Small intestine (tissue), 7 donors: ENCODE data around the gene ZKSCAN1. TPM values are rescaled to one million over a fixed set of nuclear protein-coding genes. Genes with fewer than 3 reads are reported as not detected.
A peak's percentile ranks its signal among the peaks of the same experiment; 100 is the strongest.

Experiments used
- DNase-seq, 2 donors: peaks; one replicate each; pipeline versions ENCODE4 v3.0.0 to v3.0.0-alpha.2; 2013
- FAIRE-seq: peaks from 2 replicates; lab custom pipeline; 2012; peaks lifted over from hg19 to GRCh38; lab: Jason Lieb, UNC
- H3K27ac ChIP-seq, 3 donors: one replicate each; pipeline ENCODE4 v1.5.1; 2013; ENCODE audit warnings: low read length in 2 of 3, mild to moderate bottlenecking in 2 of 3, control low read depth in 1 of 3, inconsistent platforms in 1 of 3, low read depth in 1 of 3, moderate library complexity in 1 of 3
- H3K27me3 ChIP-seq, 3 donors: one replicate each; pipeline ENCODE4 v1.6.1; 2013; ENCODE audit warnings: low read length in 3 of 3, inconsistent platforms in 1 of 3; ENCODE audit not compliant: control insufficient read depth in 3 of 3, insufficient read depth in 3 of 3
- H3K36me3 ChIP-seq, 3 donors: one replicate each; pipeline ENCODE4 v1.6.1; 2013; ENCODE audit warnings: low read length in 3 of 3, inconsistent platforms in 1 of 3, low read depth in 1 of 3, mild to moderate bottlenecking in 1 of 3, moderate library complexity in 1 of 3; ENCODE audit not compliant: control insufficient read depth in 3 of 3, insufficient read depth in 2 of 3
- H3K4me1 ChIP-seq, 3 donors: one replicate each; pipeline ENCODE4 v1.6.1; 2013; ENCODE audit warnings: low read length in 2 of 3, inconsistent platforms in 1 of 3, low read depth in 1 of 3, mild to moderate bottlenecking in 1 of 3, moderate library complexity in 1 of 3; ENCODE audit not compliant: control insufficient read depth in 3 of 3, insufficient read depth in 2 of 3
- H3K4me3 ChIP-seq, 3 donors: one replicate each; pipeline ENCODE4 v1.5.1; 2013; ENCODE audit warnings: low read length in 3 of 3, control low read depth in 1 of 3, inconsistent platforms in 1 of 3, low read depth in 1 of 3, mild to moderate bottlenecking in 1 of 3, moderate library complexity in 1 of 3
- H3K9me3 ChIP-seq, 2 donors: one replicate each; pipeline ENCODE4 v1.6.1; 2013; ENCODE audit warnings: low read depth in 1 of 2, low read length in 1 of 2; ENCODE audit not compliant: control insufficient read depth in 2 of 2, insufficient read depth in 1 of 2
- WGBS, 3 donors: extraction: QIAGEN DNeasy Blood & Tissue Kit; methylation state at CpG; one replicate each; pipeline ENCODE4 v1.1.7; 2013; 5-methylcytosine and 5-hydroxymethylcytosine counted together
- polyA plus RNA-seq, 4 donors: library from polyadenylated mRNA; stranded (reverse) in 3 of 4; unstranded in 1 of 4; fragments of 200-250 nt in 3 of 4; fragments of 120-200 nt in 1 of 4; gene quantifications; one replicate each; pipeline versions ENCODE4 v1.2.1 to v1.2.3, GENCODE V29; 2013
- donor health status: healthy with polysubstance abuse.
- donor health status: control.
- donor health status: control.
- donor health status: Bipolar disorder and iron deficiency.
- donor health status: healthy.

ZKSCAN1 gene
- polyA plus RNA-seq, 4 donors = 10.8 to 47.8 (median 19.1) TPM

DNA sequence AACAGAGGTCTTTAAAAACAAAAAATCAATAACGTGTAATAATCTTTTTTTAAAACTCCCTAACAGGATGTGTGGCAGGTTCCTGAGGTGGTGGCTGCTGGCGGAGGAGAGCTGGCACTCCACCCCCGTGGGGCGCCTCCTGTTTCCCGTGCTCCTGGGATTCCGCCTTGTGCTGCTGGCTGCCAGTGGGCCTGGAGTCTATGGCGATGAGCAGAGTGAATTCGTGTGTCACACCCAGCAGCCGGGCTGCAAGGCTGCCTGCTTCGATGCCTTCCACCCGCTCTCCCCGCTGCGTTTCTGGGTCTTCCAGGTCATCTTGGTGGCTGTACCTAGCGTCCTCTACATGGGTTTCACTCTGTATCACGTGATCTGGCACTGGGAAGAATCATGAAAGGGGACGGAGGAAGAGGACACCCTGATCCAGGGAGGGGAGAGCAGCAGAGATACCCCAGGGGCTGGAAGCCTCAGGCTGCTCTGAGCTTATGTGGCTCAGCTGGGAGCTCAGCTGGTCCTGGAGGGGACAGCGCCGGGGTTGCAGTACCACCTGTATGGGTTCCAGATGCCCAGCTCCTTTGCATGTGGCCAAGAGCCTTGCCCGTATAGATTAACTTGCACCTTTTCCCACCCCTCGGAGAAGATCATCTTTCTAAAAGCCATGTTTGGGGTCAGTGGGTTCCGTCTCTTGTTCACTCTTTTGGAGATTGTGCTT lies 22.9 kb upstream of the ZKSCAN1 start:
- Histone ChIP-seq H3K27ac (no peak overlapping the region), H3K9me3 (no peaks in the 10 kb centered on the region), H3K4me3 (no peak overlapping the region), H3K27me3 (peaks cover 0 to 12% (median 0%) of the 10 kb centered on the region in 3 donors), H3K4me1 (peaks cover 0 to 4% (median 0%) of the 10 kb centered on the region in 3 donors), H3K36me3 (no peaks in the 10 kb centered on the region)
- no peak for DNase-seq
- 63 to 75% (median 64%) methylated on average over 19 to 21 of the region's 21 CpGs for WGBS, 3 donors
- FAIRE-seq = no peak

DNA sequence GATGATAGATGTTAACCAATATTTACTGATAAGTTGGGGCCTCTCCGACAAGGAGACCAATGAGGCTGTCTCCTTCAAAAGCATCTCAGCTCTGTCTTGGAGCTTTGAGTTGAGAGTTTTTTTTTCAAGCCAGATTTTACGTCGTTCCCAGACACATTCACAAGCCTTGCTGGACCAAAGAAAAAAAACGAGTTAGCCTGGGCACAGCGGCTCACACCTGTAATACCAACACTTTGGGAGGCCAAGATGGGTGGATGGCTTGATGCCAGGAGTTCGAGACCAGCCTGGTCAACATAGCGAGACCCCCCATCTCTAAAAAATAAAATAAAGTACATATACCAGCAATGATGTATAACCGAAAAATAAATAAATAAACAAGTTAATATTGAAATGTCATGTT lies 20.6 kb upstream of the ZKSCAN1 start:
- no peak overlapping the region for H3K27ac ChIP-seq
- H3K27me3 ChIP-seq = peaks cover 0 to 5% (median 0%) of the 10 kb centered on the region in 3 donors
- H3K4me3 ChIP-seq = no peak overlapping the region
- H3K36me3 ChIP-seq = no peaks in the 10 kb centered on the region
- DNase-seq (no peak), FAIRE-seq (no peak)
- peaks cover 0 to 9% (median 0%) of the 10 kb centered on the region in 3 donors for H3K4me1 ChIP-seq
- WGBS, 3 donors = 76 to 80% (median 76%) methylated on average over 8 of the region's 8 CpGs
- H3K9me3 ChIP-seq = no peaks in the 10 kb centered on the region

DNA sequence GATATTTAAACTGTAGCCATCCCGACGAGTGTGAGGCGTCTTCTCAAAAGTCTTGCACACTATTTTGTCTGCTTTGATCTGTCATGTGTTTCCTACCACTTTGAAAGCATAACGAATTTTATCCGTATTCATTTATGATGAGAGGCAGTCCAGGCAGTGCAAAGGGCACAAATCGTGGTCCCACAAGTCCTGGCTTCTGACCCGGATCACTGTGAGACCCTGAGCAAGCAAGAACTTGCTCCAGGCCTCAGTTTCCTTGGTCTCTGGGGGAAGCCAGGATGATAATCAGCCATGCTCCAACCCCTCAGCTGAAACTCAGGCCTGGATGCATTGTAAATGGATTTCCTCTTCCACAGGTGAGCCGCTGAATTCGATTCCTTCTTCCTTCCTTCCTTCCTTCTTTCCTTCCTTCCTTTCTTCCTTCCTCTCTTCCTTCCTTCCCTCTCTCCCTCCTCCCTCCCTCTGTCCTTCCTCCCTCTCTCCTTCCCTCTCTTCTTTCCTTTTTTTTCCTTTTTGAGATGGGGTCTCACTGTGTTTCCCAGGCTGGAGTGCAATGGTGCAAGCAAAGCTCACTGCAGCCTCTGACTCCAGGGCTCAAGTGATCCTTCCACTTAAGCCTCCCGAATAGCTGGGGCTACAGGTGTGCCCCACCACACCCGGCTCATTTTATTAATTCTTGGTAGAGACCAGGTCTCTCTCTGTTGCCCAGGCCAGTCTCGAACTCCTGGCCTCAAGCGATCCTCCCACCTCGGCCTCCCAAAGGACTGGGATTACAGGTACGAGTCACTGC lies 18.4 kb upstream of the ZKSCAN1 start:
- no peak for DNase-seq
- Histone ChIP-seq H3K4me3 (peak overlapping the region in 2 of 3 donors; percentile 47 to 69), H3K27me3 (no peaks in the 10 kb centered on the region), H3K9me3 (no peaks in the 10 kb centered on the region), H3K36me3 (no peaks in the 10 kb centered on the region), H3K4me1 (peaks cover 0 to 18% (median 0%) of the 10 kb centered on the region in 3 donors), H3K27ac (peak overlapping the region; percentile 79 to 91 (median 90))
- FAIRE-seq = no peak
- WGBS, 3 donors = 49 to 65% (median 57%) methylated on average over 15 of the region's 15 CpGs

DNA sequence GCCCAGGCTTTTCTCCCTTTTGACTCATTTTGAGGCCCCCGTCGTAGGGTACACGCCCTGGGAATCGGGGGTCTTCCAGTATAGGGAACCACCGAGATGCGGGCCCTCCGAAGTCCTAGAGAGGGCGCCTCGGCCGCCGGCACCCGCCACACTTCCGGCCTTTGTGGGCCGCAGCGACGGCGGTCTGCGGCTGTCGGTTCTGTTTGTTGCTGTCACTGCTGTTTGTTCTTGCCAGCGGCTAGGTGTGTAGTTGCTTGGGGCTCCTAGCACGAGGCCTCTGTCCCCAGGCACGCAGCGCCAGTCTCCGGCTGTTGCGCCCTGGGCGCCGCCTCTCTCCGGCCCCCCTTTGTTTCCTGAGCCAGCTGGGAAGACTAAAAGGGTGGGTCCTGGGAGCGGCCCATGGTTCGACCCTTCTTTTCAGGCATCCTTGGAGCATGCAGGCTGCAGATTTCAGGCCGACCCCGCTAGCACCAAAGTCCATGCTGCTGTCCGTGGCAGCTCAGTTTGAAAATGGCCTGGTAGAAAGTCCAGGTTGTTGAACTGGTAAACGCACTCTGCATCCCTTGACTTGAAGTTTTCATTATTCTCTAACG lies 17.8 kb upstream of the ZKSCAN1 start:
- FAIRE-seq = no peak
- Histone ChIP-seq H3K4me1 (peaks cover 0 to 18% (median 0%) of the 10 kb centered on the region in 3 donors), H3K36me3 (no peaks in the 10 kb centered on the region), H3K27me3 (no peaks in the 10 kb centered on the region), H3K27ac (peak overlapping the region; percentile 79 to 91 (median 90)), H3K4me3 (peak overlapping the region in 2 of 3 donors; percentile 47 to 69), H3K9me3 (no peaks in the 10 kb centered on the region)
- peak; percentile 64 to 83 for DNase-seq
- 1 to 5% (median 3%) methylated on average over 35 of the region's 35 CpGs for WGBS, 3 donors

DNA sequence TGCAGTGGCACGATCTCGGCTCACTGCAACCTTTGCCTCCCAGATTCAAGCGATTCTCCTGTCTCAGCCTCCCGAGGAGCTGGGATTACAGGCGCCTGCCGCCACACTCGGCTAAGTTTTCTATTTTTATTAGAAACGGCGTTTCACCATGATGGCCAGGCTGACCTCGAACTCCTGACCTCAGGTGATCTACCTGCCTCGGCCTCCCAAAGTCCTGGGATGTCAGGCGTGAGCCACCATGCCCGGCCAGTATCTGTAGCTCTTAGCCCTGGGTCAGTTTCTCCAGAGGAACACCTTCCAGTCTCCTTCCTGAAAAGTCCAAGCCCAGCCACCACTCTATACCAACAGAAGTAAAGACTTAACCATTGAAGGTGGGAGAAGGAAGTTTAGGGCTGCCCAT lies 15.2 kb upstream of the ZKSCAN1 start:
- Histone ChIP-seq H3K4me1 (peaks cover 0 to 36% (median 0%) of the 10 kb centered on the region in 3 donors), H3K36me3 (no peaks in the 10 kb centered on the region), H3K27me3 (no peaks in the 10 kb centered on the region), H3K27ac (no peak overlapping the region), H3K9me3 (no peaks in the 10 kb centered on the region), H3K4me3 (no peak overlapping the region)
- 33 to 73% (median 53%) methylated on average over 13 of the region's 13 CpGs for WGBS, 3 donors
- FAIRE-seq (no peak), DNase-seq (no peak)

DNA sequence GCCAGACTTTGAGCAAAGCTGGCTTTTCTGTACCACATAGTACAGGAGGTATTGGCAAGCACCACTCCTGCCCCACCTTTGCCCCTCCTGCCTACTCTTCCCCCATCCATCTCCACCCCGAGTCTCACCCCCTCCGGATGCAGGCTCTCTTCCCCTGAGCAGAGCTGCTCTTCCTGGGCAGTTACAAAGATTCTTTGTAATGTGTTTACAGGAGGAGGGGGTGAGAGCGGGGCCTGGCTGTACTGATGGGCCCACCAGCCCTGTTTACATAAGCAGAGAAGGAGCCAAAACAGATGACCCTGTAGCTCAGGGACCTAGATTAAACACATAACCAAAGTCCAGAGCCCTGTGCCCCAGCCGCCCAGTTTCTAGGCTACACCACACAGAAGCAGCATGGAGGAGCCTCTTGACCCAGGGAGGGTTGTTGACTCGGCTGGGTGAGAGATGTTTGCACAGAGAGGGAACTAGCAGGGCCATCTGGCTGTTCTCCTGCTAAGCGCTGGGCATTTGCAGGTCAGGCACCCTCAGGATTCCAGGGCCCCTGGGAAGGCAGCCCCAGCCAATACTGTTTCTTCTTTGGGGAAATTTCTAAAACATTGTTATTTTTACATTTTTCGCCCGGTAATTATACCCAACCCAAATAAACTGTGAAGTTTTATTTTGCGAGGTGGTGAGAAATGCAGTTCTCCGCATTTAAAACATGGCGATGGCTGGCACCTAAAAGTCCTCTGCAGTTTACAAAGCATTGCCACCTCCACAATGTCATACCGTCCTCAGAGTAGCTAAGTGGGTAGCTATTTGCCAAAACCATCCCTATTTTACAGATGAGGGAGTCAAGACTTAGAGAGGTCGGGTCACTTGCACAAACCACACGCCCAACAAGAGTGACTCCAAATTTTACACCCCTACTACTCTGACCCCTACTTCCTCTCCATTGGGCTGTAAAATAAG lies 11.4 kb upstream of the ZKSCAN1 start:
- 30 to 48% (median 41%) methylated on average over 14 of the region's 14 CpGs for WGBS, 3 donors
- Histone ChIP-seq H3K27me3 (no peaks in the 10 kb centered on the region), H3K4me1 (peaks cover 0 to 39% (median 0%) of the 10 kb centered on the region in 3 donors), H3K9me3 (no peaks in the 10 kb centered on the region), H3K4me3 (no peak overlapping the region), H3K36me3 (no peaks in the 10 kb centered on the region), H3K27ac (peak overlapping the region in 2 of 3 donors; percentile 9 to 63)
- DNase-seq (peak; percentile 73 to 75), FAIRE-seq (no peak)

DNA sequence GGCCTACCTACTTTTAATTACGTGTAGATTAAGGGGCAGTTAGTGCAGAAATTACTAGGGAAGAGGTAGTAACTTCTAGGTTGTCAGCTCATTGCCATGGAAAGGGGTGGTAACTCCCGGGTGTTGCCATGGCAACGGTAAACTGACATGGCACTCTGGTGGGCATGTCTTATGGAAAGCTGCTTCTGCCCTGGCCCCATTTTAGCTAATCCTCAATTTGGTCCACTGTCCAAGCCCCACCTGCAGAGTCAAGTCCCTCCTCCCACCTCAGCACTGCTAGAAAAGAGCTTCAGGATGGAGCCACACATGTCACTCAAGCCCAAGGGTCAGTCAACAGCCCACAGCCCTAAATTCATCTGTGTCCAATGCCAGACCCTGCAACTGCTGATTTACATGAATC lies 7.5 kb upstream of the ZKSCAN1 start:
- peak overlapping the region in 1 of 3 donors; percentile 58 for H3K27ac ChIP-seq
- peaks cover 0 to 30% (median 0%) of the 10 kb centered on the region in 3 donors for H3K4me1 ChIP-seq
- no peaks in the 10 kb centered on the region for H3K27me3 ChIP-seq
- WGBS, 3 donors = 31 to 66% (median 50%) methylated on average over 3 of the region's 3 CpGs
- no peak overlapping the region for H3K4me3 ChIP-seq
- no peaks in the 10 kb centered on the region for H3K9me3 ChIP-seq
- no peaks in the 10 kb centered on the region for H3K36me3 ChIP-seq
- no peak for FAIRE-seq
- no peak for DNase-seq
